ENCODE results near the gene ARAP2. TPM values are rescaled to one million over a fixed set of nuclear protein-coding genes. Genes with fewer than 3 reads are reported as not detected.
"Not testable (repeated sequence)": the region's sequence is repeated elsewhere in the genome, so short reads cannot be mapped to it uniquely, and the experiment has no call there.

ARAP2 gene
- total RNA-seq, 4 donors from 2014 or later = 12.4 to 65.6 (median 27.5) TPM

DNA sequence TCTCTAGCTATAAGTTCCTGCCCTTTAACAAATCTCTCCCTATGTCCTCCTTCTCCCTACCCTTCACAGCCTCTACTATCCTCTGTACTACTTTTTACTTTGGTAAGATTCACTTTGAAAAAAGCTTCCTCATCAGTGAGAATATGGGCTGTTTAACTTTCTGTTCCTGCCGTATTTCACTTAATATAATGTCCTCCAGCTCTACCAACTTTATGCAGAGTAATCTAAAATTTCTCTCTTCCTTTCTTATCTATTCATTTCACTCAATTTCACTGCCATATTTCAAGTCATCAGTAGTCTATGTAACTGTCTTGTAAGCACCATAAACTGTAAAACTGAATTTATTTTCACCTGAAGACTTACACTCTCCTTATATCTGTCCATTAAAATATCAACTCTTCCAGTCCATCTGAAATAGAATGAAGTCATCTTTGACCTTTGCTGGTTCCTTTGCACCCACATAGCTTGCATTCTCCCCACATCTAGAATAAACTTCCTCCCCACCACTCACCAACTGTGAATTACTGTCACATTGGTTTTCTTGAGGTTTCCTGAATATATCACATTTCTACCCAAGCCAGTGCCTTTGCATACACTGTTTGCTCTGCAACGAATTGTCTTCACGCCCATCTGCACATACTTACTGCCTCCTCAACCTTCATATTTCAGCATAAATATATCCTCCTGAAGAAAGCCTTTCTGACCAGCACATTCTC lies 54.6 kb downstream of the ARAP2 start:
- Histone ChIP-seq H3K4me1 (no peaks in the 10 kb centered on the region), H3K27me3 (no peaks in the 10 kb centered on the region), H3K9me3 (no peaks in the 10 kb centered on the region), H3K36me3 (peaks cover 0 to 4% (median 0%) of the 10 kb centered on the region in 3 donors), H3K27ac (no peak overlapping the region), H3K4me3 (no peak overlapping the region)
- TF ChIP-seq, protein P1, sequence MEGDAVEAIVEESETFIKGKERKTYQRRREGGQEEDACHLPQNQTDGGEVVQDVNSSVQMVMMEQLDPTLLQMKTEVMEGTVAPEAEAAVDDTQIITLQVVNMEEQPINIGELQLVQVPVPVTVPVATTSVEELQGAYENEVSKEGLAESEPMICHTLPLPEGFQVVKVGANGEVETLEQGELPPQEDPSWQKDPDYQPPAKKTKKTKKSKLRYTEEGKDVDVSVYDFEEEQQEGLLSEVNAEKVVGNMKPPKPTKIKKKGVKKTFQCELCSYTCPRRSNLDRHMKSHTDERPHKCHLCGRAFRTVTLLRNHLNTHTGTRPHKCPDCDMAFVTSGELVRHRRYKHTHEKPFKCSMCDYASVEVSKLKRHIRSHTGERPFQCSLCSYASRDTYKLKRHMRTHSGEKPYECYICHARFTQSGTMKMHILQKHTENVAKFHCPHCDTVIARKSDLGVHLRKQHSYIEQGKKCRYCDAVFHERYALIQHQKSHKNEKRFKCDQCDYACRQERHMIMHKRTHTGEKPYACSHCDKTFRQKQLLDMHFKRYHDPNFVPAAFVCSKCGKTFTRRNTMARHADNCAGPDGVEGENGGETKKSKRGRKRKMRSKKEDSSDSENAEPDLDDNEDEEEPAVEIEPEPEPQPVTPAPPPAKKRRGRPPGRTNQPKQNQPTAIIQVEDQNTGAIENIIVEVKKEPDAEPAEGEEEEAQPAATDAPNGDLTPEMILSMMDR (IDR thresholded peaks at IDR 0.05) = no peak
- TF ChIP-seq EP300 (IDR thresholded peaks at IDR 0.05) (no peak), POLR2A (IDR thresholded peaks at IDR 0.05) (no peak)
- WGBS, 2 donors = 73 to 74% methylated on average over 3 of the region's 3 CpGs
- no peak for DNase-seq (ENCODE audit: low spot score in 2 of 2)

- Histone ChIP-seq H3K27me3 (no peaks in the 10 kb centered on the region), H3K9me3 (no peaks in the 10 kb centered on the region), H3K36me3 (peaks cover 0 to 4% (median 0%) of the 10 kb centered on the region in 3 donors), H3K4me1 (no peaks in the 10 kb centered on the region), H3K4me3 (no peak overlapping the region), H3K27ac (no peak overlapping the region)
- DNase-seq (ENCODE audit: low spot score in 2 of 2) = no peak
- TF ChIP-seq, protein P1 (IDR thresholded peaks at IDR 0.05) = peak; percentile 36 to 56 (median 44)
- no peak for TF ChIP-seq POLR2A (IDR thresholded peaks at IDR 0.05)
- 60 to 61% methylated on average over 4 of the region's 4 CpGs for WGBS, 2 donors
These were observed 56.5 kb downstream of the ARAP2 start for GRCh38 chr4:36187723-36188333.

DNA sequence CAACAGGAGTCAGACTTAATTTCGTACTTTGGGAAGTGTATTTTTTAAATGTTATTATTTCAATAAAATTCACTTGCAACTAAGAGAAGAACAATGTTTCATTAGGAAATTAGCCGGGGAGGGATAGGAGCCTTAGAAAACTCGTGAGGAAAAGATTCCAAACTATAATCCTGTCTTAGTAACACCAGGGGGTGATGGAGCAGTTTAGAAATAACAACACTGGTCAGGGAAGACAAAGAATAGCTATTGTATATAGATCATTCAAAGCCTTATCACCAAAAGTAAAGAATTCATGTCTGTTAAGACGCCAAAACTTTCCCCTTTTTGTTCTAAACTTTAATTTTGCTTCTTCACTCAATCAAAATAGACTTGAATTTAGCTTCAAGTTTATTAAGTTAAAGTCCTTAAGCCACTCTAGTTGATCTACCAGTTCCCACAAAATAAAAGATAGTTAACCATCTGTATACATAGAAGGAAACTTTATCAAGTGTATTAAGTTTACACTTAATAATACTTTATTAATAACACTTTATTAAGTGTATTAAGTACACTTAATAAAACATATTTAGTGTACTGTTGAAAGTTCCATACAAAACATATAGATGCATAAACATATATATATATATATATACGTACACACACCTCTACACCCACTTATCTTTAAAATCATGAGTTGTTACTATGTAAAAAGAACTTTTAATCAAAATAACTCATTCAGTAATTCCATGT lies 60.5 kb downstream of the ARAP2 start:
- WGBS, 2 donors = 69 to 70% methylated on average over 5 of the region's 5 CpGs
- DNase-seq (ENCODE audit: low spot score in 2 of 2) = no peak
- peaks cover 0 to 4% (median 0%) of the 10 kb centered on the region in 3 donors for H3K36me3 ChIP-seq
- no peak overlapping the region for H3K4me3 ChIP-seq
- H3K9me3 ChIP-seq = no peaks in the 10 kb centered on the region
- TF ChIP-seq, protein P1 (IDR thresholded peaks at IDR 0.05) = no peak
- TF ChIP-seq POLR2A (IDR thresholded peaks at IDR 0.05) (no peak), EP300 (IDR thresholded peaks at IDR 0.05) (no peak)
- H3K27me3 ChIP-seq = no peaks in the 10 kb centered on the region
- no peaks in the 10 kb centered on the region for H3K4me1 ChIP-seq
- no peak overlapping the region for H3K27ac ChIP-seq

- DNase-seq (ENCODE audit: low spot score in 2 of 2) = no peak
- Histone ChIP-seq H3K36me3 (peaks cover 0 to 4% (median 0%) of the 10 kb centered on the region in 3 donors), H3K27me3 (no peaks in the 10 kb centered on the region), H3K4me3 (no peak overlapping the region), H3K27ac (no peak overlapping the region), H3K4me1 (no peaks in the 10 kb centered on the region), H3K9me3 (no peaks in the 10 kb centered on the region)
- TF ChIP-seq EP300 (IDR thresholded peaks at IDR 0.05) (no peak), POLR2A (IDR thresholded peaks at IDR 0.05) (no peak)
- TF ChIP-seq, protein P1 (IDR thresholded peaks at IDR 0.05) = no peak
- WGBS, 2 donors = 70% methylated on average over 3 of the region's 3 CpGs
These were observed 61.1 kb downstream of the ARAP2 start for GRCh38 chr4:36183232-36183631.

DNA sequence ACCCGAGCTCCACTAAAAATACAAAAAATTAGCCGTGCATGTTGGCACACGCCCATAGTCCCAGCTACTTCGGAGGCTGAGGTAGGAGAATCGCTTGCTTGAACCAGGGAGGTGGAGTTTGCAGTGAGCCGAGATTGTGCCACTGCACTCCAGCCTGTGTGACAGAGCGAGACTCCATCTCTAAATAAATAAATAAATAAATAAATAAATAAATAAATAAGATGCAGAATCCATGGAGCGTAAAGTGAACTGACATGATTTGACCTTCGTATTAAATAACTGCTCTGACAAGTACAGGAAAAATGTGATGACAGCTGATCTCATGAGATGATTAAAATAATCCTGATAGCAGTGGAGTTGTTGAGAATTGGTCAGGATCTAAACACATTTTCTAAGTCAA lies 62.0 kb downstream of the ARAP2 start:
- not testable (repeated sequence) for H3K27ac ChIP-seq; DNase-seq (ENCODE audit: low spot score in 2 of 2); H3K36me3 ChIP-seq; H3K9me3 ChIP-seq; H3K4me1 ChIP-seq; H3K4me3 ChIP-seq; H3K27me3 ChIP-seq
- 89 to 93% methylated on average over 9 of the region's 9 CpGs for WGBS, 2 donors

All from tibial nerve (tissue), 4 donors.